Vagina (tissue), 2 donors: Measurements from ENCODE around the gene STIM2. TPM values are rescaled to one million over a fixed set of nuclear protein-coding genes. Genes with fewer than 3 reads are reported as not detected.

Source experiments
- DNase-seq, 2 donors: peaks; one replicate each; pipeline ENCODE4 v3.0.0-alpha.2; 2017; ENCODE audit errors: extremely low spot score in 2 of 2
- H3K27ac ChIP-seq: fragments of 200-600 bp; sonication (generic); one replicate; pipeline ENCODE4 v1.5.1; 2019
- H3K27me3 ChIP-seq: fragments of 200-600 bp; sonication (generic); one replicate; pipeline ENCODE4 v1.5.1; 2019
- H3K36me3 ChIP-seq, 2 donors: fragments of 200-600 bp; sonication (generic); one replicate each; pipeline ENCODE4 v1.5.1; 2017 to 2019
- H3K4me1 ChIP-seq: fragments of 200-600 bp; sonication (generic); one replicate; pipeline ENCODE4 v1.5.1; 2019
- H3K4me3 ChIP-seq, 2 donors: fragments of 200-600 bp; sonication (generic); 1 replicate in 1 of 2; 2 replicates in 1 of 2; pipeline ENCODE4 v1.5.1; 2016 to 2019
- H3K9me3 ChIP-seq: fragments of 200-600 bp; sonication (generic); one replicate; pipeline ENCODE4 v1.5.1; 2019
- CTCF ChIP-seq, 3 experiments: fragments of 450-650 bp in 2 of 3; fragments of 200-600 bp in 1 of 3; sonication (generic) in 1 of 3; IDR thresholded peaks; one replicate each; pipeline ENCODE4 v1.5.1; 2017 to 2019; ENCODE audit warnings: antibody characterized with exemption in 3 of 3, mild to moderate bottlenecking in 2 of 3, moderate library complexity in 2 of 3
- POLR2A ChIP-seq, 2 donors: fragments of 450-650 bp; IDR thresholded peaks; one replicate each; pipeline ENCODE4 v1.6.1; 2017; ENCODE audit warnings: antibody characterized with exemption in 2 of 2, mild to moderate bottlenecking in 2 of 2, moderate library complexity in 2 of 2
- POLR2AphosphoS5 ChIP-seq, 2 donors: sonication (generic); formaldehyde crosslinking; IDR thresholded peaks; one replicate each; pipeline ENCODE4 v1.9.0; 2017; ENCODE audit warnings: antibody characterized with exemption in 2 of 2, mild to moderate bottlenecking in 2 of 2, low read depth in 1 of 2; ENCODE audit not compliant: insufficient read depth in 1 of 2
- intact Hi-C: fragments of 100-400 bp; cut with DNase I; formaldehyde crosslinking; loops from one replicate; pipeline ENCODE4 v1.15.1; 2023
- total RNA-seq: library from RNA; depleted of rRNA; stranded (reverse); fragments of >200 nt; gene quantifications from one replicate; pipeline ENCODE4 v1.2.3, GENCODE V29; 2016

The STIM2 gene
- total RNA-seq, 1 donor from 2014 or later = 39.5 TPM

DNA sequence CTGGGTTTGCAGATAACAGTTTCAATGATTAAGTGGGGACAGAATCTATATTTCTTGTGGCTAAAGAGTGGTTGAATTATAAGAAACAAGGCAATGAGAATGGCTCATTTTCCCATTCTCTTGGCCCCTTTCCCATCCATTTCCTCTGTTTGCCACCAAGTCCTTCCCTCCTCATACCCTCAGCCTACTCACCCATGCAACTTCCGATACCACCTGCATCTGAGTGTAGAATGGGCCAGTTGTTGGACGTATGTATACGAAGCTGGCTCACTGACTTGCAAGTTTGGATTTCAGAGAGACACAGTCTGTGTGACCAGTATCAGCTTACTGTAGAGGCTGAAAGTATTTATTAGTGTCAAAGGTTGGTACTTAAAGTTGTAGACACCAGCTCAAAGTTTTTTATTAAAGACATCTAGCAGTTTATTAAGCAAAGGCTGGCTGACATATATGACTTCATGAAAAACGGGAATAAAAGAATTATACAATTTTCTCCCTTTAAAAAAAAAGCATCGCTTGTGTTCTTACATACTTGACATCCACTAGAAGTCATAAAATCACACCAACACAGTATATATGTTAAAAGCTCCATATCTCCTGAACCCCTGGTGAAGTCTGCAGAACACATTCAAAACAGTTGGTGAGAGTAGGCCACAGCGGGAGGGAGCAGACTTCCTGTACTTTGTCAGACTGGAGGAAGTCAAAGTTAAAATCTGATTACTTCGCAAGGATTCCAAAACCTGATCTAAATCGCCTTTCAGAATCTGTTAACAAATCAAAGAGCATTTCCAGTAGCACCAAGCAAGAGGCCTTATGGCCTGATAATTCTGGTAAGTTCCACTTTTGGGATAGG is 22.4 kb upstream of the STIM2 start:
- no peaks in the 10 kb centered on the region for H3K27me3 ChIP-seq
- intact Hi-C loops = no loop called here
- no peaks in the 10 kb centered on the region for H3K4me1 ChIP-seq
- no peaks in the 10 kb centered on the region for H3K9me3 ChIP-seq
- no peaks in the 10 kb centered on the region for H3K36me3 ChIP-seq
- TF ChIP-seq CTCF (IDR thresholded peaks at IDR 0.05) (no peak), POLR2A (IDR thresholded peaks at IDR 0.05) (no peak), POLR2AphosphoS5 (IDR thresholded peaks at IDR 0.05; ENCODE audit: insufficient read depth in 1 of 2, low read depth in 1 of 2) (no peak)
- no peak for DNase-seq
- no peak overlapping the region for H3K27ac ChIP-seq
- H3K4me3 ChIP-seq = no peak overlapping the region

DNA sequence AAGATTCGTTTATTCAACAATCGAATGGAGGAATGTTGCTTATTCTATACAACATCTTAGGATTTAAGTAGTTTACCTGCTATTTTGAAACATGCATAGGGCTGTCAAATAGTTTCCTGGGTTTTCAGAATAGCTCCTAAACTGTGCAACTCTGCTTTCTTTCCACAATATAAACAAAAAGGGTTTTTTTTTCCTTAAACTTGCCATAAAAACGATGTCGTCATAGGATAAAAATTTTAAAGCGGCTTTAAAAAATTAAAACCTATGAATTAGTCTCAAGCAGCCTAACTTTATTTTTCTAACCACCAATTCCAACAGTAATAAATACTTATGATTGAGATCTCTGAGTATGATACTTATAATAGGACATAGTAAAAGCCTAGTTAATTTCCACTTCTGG is 21.6 kb upstream of the STIM2 start:
- Histone ChIP-seq H3K27me3 (no peaks in the 10 kb centered on the region), H3K36me3 (no peaks in the 10 kb centered on the region), H3K4me3 (no peak overlapping the region), H3K4me1 (no peaks in the 10 kb centered on the region), H3K9me3 (no peaks in the 10 kb centered on the region), H3K27ac (no peak overlapping the region)
- TF ChIP-seq POLR2A (IDR thresholded peaks at IDR 0.05) (no peak), POLR2AphosphoS5 (IDR thresholded peaks at IDR 0.05; ENCODE audit: insufficient read depth in 1 of 2, low read depth in 1 of 2) (no peak), CTCF (IDR thresholded peaks at IDR 0.05) (no peak)
- intact Hi-C loops = no loop called here
- no peak for DNase-seq

GRCh38 chr4:26839534-26839951 is 21.1 kb upstream of the STIM2 start:
- no peak overlapping the region for H3K27ac ChIP-seq
- H3K9me3 ChIP-seq = no peaks in the 10 kb centered on the region
- H3K4me3 ChIP-seq = no peak overlapping the region
- H3K27me3 ChIP-seq = no peaks in the 10 kb centered on the region
- no peak for DNase-seq
- no peaks in the 10 kb centered on the region for H3K36me3 ChIP-seq
- no peak for TF ChIP-seq POLR2A (IDR thresholded peaks at IDR 0.05)
- TF ChIP-seq POLR2AphosphoS5 (IDR thresholded peaks at IDR 0.05; ENCODE audit: insufficient read depth in 1 of 2, low read depth in 1 of 2) = no peak
- no peak for TF ChIP-seq CTCF (IDR thresholded peaks at IDR 0.05)
- intact Hi-C loops = no loop called here
- no peaks in the 10 kb centered on the region for H3K4me1 ChIP-seq

DNA sequence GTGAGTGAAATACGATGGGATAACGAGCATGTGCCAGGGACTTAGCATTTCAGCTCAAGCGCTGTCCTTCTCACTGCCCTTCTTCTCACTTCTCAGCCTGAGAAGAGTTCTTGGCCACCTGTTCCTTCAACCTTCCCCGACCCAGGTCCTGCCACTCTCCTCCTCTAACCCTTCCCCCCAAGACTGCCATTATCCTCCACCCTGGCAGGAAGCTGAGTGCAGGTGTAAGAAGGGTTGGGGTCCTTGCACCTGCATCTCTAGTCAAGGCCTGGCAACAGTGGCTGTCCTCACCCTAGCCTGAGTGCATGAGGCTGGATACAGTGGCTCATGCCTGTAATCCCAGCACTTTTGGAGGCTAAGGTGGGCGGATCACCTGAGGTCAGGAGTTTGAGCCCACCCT is 19.9 kb upstream of the STIM2 start:
- Histone ChIP-seq H3K4me1 (no peaks in the 10 kb centered on the region), H3K9me3 (no peaks in the 10 kb centered on the region), H3K4me3 (no peak overlapping the region), H3K27me3 (no peaks in the 10 kb centered on the region), H3K27ac (no peak overlapping the region), H3K36me3 (no peaks in the 10 kb centered on the region)
- no peak for DNase-seq
- intact Hi-C loops = no loop called here
- TF ChIP-seq POLR2AphosphoS5 (IDR thresholded peaks at IDR 0.05; ENCODE audit: insufficient read depth in 1 of 2, low read depth in 1 of 2) = no peak
- no peak for TF ChIP-seq CTCF (IDR thresholded peaks at IDR 0.05)
- no peak for TF ChIP-seq POLR2A (IDR thresholded peaks at IDR 0.05)

DNA sequence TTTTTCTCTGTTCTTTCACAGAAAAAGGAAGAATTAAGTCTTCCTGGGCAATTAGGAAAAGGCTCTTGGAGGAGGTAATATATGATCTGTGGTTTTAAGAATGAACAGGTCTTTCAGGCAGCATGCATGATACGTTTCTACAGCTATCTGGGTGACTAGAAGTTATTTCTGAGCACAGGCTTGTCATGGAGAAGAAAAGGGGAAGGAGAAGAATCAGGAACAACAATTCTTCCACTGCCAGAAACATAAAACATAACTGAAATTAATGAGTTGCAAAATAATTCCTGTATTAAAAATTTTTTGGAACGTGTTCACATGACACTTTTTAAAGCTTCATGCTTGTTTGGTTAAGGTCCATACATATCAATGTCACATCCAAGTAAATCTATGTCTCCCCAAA is 17.7 kb upstream of the STIM2 start:
- no peaks in the 10 kb centered on the region for H3K36me3 ChIP-seq
- intact Hi-C loops = no loop called here
- TF ChIP-seq POLR2AphosphoS5 (IDR thresholded peaks at IDR 0.05; ENCODE audit: insufficient read depth in 1 of 2, low read depth in 1 of 2) = no peak
- no peak for TF ChIP-seq CTCF (IDR thresholded peaks at IDR 0.05)
- no peak for TF ChIP-seq POLR2A (IDR thresholded peaks at IDR 0.05)
- no peaks in the 10 kb centered on the region for H3K27me3 ChIP-seq
- no peak overlapping the region for H3K4me3 ChIP-seq
- no peak overlapping the region for H3K27ac ChIP-seq
- no peaks in the 10 kb centered on the region for H3K9me3 ChIP-seq
- no peak for DNase-seq
- H3K4me1 ChIP-seq = no peaks in the 10 kb centered on the region
